Measurements from ENCODE around the gene GTF3C5.

The GTF3C5 gene

GRCh38 chr9:133030317-133031129 lies at the start of gene GTF3C5:
TSS of gene GTF3C5 (plus strand) at chr9:133030997. CDS start at chr9:133031012, 15 bp downstream.
- peak; percentile 98 to 99 for DNase-seq
- TF ChIP-seq POLR2A (IDR thresholded peaks at IDR 0.05; ENCODE audit: low read length) (peak; percentile 85), GATA1 (IDR thresholded peaks at IDR 0.05; ENCODE audit: low read depth, low read length) (no peak)

GRCh38 chr9:132982458-132982857 lies 48.3 kb upstream of the GTF3C5 start:
- TF ChIP-seq GATA1 (IDR thresholded peaks at IDR 0.05; ENCODE audit: low read depth, low read length) (no peak), POLR2A (IDR thresholded peaks at IDR 0.05; ENCODE audit: low read length) (no peak)

GRCh38 chr9:132983491-132984201 lies 47.2 kb upstream of the GTF3C5 start:
- no peak for DNase-seq
- TF ChIP-seq GATA1 (IDR thresholded peaks at IDR 0.05; ENCODE audit: low read depth, low read length) (no peak), POLR2A (IDR thresholded peaks at IDR 0.05; ENCODE audit: low read length) (no peak)

More at GRCh38 chr9:132982458-132982857, 48.3 kb upstream of the GTF3C5 start:
- peak in 1 of 2 experiments; percentile 57 for DNase-seq

- peak; percentile 96 to 99 for DNase-seq
- TF ChIP-seq POLR2A (IDR thresholded peaks at IDR 0.05; ENCODE audit: low read length) (peak; percentile 74), GATA1 (IDR thresholded peaks at IDR 0.05; ENCODE audit: low read depth, low read length) (peak; percentile 42)
These were observed 46.4 kb upstream of the GTF3C5 start for GRCh38 chr9:132984202-132985070.

GRCh38 chr9:132985071-132985350 lies 45.8 kb upstream of the GTF3C5 start:
- DNase-seq = no peak
- no peak for TF ChIP-seq GATA1 (IDR thresholded peaks at IDR 0.05; ENCODE audit: low read depth, low read length)
- TF ChIP-seq POLR2A (IDR thresholded peaks at IDR 0.05; ENCODE audit: low read length) = no peak

- no peak for TF ChIP-seq GATA1 (IDR thresholded peaks at IDR 0.05; ENCODE audit: low read depth, low read length)
- TF ChIP-seq POLR2A (IDR thresholded peaks at IDR 0.05; ENCODE audit: low read length) = no peak
- no peak for DNase-seq
These were observed 45.3 kb upstream of the GTF3C5 start for GRCh38 chr9:132985489-132985888.

- DNase-seq = peak; percentile 62 to 72
- no peak for TF ChIP-seq GATA1 (IDR thresholded peaks at IDR 0.05; ENCODE audit: low read depth, low read length)
These were observed 44.7 kb upstream of the GTF3C5 start for GRCh38 chr9:132986114-132986513.

GRCh38 chr9:132986640-132987620 lies 43.9 kb upstream of the GTF3C5 start:
- DNase-seq = no peak
- TF ChIP-seq POLR2A (IDR thresholded peaks at IDR 0.05; ENCODE audit: low read length) (no peak), GATA1 (IDR thresholded peaks at IDR 0.05; ENCODE audit: low read depth, low read length) (no peak)

- DNase-seq = no peak
- TF ChIP-seq POLR2A (IDR thresholded peaks at IDR 0.05; ENCODE audit: low read length) = no peak
- no peak for TF ChIP-seq GATA1 (IDR thresholded peaks at IDR 0.05; ENCODE audit: low read depth, low read length)
These were observed 42.4 kb upstream of the GTF3C5 start for GRCh38 chr9:132988244-132989013.

GRCh38 chr9:132989014-132989310 lies 41.8 kb upstream of the GTF3C5 start:
- no peak for DNase-seq
- no peak for TF ChIP-seq GATA1 (IDR thresholded peaks at IDR 0.05; ENCODE audit: low read depth, low read length)

GRCh38 chr9:132989414-132989996 lies 41.3 kb upstream of the GTF3C5 start:
- TF ChIP-seq POLR2A (IDR thresholded peaks at IDR 0.05; ENCODE audit: low read length) (no peak), GATA1 (IDR thresholded peaks at IDR 0.05; ENCODE audit: low read depth, low read length) (no peak)
- no peak for DNase-seq

GRCh38 chr9:132989998-132990557 lies 40.7 kb upstream of the GTF3C5 start:
- DNase-seq = peak; percentile 77 to 87
- peak; percentile 35 for TF ChIP-seq POLR2A (IDR thresholded peaks at IDR 0.05; ENCODE audit: low read length)

All from erythroblast (primary cell).